ENCODE measurements around the gene CSNK2A3.

DNA sequence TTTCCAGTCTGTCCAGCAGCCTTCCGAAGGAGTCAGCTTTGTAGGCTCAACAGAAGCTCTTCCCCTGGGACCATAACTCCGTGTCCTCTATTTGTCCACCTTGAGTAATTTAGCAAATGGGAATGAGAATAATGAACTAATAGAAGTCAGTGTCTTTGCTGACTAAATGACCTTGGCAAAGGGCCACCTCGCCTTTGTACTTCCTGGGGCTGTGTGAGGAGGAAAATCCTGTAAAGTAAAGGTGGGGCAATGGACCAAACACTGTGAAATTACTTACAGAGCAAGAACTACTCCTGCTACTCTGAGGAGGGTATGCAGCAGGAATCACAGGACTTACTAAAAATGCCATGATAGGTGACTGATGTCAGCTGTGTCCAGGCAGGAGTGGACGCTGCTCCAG is 36.2 kb upstream of the CSNK2A3 start:
- TF ChIP-seq, protein P1, sequence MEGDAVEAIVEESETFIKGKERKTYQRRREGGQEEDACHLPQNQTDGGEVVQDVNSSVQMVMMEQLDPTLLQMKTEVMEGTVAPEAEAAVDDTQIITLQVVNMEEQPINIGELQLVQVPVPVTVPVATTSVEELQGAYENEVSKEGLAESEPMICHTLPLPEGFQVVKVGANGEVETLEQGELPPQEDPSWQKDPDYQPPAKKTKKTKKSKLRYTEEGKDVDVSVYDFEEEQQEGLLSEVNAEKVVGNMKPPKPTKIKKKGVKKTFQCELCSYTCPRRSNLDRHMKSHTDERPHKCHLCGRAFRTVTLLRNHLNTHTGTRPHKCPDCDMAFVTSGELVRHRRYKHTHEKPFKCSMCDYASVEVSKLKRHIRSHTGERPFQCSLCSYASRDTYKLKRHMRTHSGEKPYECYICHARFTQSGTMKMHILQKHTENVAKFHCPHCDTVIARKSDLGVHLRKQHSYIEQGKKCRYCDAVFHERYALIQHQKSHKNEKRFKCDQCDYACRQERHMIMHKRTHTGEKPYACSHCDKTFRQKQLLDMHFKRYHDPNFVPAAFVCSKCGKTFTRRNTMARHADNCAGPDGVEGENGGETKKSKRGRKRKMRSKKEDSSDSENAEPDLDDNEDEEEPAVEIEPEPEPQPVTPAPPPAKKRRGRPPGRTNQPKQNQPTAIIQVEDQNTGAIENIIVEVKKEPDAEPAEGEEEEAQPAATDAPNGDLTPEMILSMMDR (IDR thresholded peaks at IDR 0.05) = no peak
- no peak for TF ChIP-seq POLR2A (IDR thresholded peaks at IDR 0.05)

All from sigmoid colon (tissue), 3 donors.